K562 (cell line): ENCODE results near the gene IKBKG. TPM values are rescaled to one million over a fixed set of nuclear protein-coding genes. Genes with fewer than 3 reads are reported as not detected.
A peak's percentile ranks its signal among the peaks of the same experiment; 100 is the strongest.

Source experiments
- ATAC-seq: fragments of 200-7000 bp; cut with Tn5 transposase; 3 replicates; pipeline ENCODE4 v1.9.1; 2020; ENCODE audit warnings: moderate library complexity
- BruUV-seq: library from RNA; stranded (reverse); fragments of 400-500 nt; replicated peaks from 2 replicates; lab custom pipeline; 2021; lab: Mats Ljungman, UMichigan
- CTCF ChIA-PET: fragments of 300-600 bp; formaldehyde crosslinking; extraction: SDS; loops from one replicate; lab custom pipeline; 2021; ENCODE audit warnings: low intra/inter-chr PET ratio; lab: Yijun Ruan, JAX
- POLR2A ChIA-PET: fragments of 300-600, 350-650 bp; sonication (Branson Sonifier 250); formaldehyde crosslinking; extraction: SDS; loops from one replicate; lab custom pipeline; 2021; ENCODE audit warnings: antibody characterized with exemption, inconsistent platforms; lab: Yijun Ruan, JAX
- DNase-seq, 4 experiments: peaks; one replicate each; pipeline versions ENCODE4 v3.0.0 to v3.0.0-alpha.2; 2011 to 2018; ENCODE audit warnings: low spot score in 3 of 4, mixed read lengths in 3 of 4; ENCODE audit errors: extremely low read depth in 1 of 4
- FAIRE-seq: peaks from 2 replicates; lab custom pipeline; 2011; peaks lifted over from hg19 to GRCh38; lab: Jason Lieb, UNC
- H2AFZ ChIP-seq: 2 replicates; pipeline ENCODE4 v1.6.0; 2011; ENCODE audit warnings: low read depth, low read length, control low read depth, inconsistent platforms
- H3K27ac ChIP-seq: fragments of 200-600 bp; 3 replicates; pipeline ENCODE4 v1.8.0; 2011; ENCODE audit warnings: low read depth, mild to moderate bottlenecking, control low read depth, inconsistent platforms, low read length, moderate library complexity, mixed read lengths; ENCODE audit errors: extremely low read depth
- H3K27me3 ChIP-seq, 2 experiments: fragments of 300-600 bp in 1 of 2; 2 replicates in 1 of 2; 3 replicates in 1 of 2; pipeline versions ENCODE4 v1.6.0 to v1.8.0; 2011; ENCODE audit warnings: inconsistent platforms in 2 of 2, low read length in 2 of 2, mild to moderate bottlenecking in 1 of 2, mixed read lengths in 1 of 2, moderate library complexity in 1 of 2; ENCODE audit not compliant: control insufficient read depth in 2 of 2, insufficient read depth in 2 of 2
- H3K36me3 ChIP-seq: fragments of 300-600 bp; 3 replicates; pipeline ENCODE4 v1.8.0; 2011; ENCODE audit warnings: mild to moderate bottlenecking, low read length, inconsistent platforms; ENCODE audit not compliant: control insufficient read depth, insufficient read depth
- H3K4me1 ChIP-seq, 2 experiments: fragments of 200-600 bp in 1 of 2; replicated peaks in 1 of 2; 2 replicates in 1 of 2; 3 replicates in 1 of 2; pipeline versions ENCODE4 v1.5.1 to v1.8.0; 2011; ENCODE audit warnings: inconsistent platforms in 2 of 2, low read length in 2 of 2, mild to moderate bottlenecking in 1 of 2, mixed read lengths in 1 of 2, moderate library complexity in 1 of 2; ENCODE audit not compliant: control insufficient read depth in 2 of 2, insufficient read depth in 2 of 2
- H3K4me2 ChIP-seq: 2 replicates; pipeline ENCODE4 v1.6.1; 2011; ENCODE audit warnings: low read length, control low read depth, inconsistent platforms, mixed read lengths; ENCODE audit not compliant: insufficient read depth
- H3K4me3 ChIP-seq: fragments of 200-600 bp; sonication (generic), shearing (Covaris generic); 2 replicates; pipeline ENCODE4 v1.5.1; 2016; ENCODE audit warnings: control low read depth, inconsistent platforms
- H3K79me2 ChIP-seq: fragments of 200-600 bp; 3 replicates; pipeline ENCODE4 v1.8.0; 2011; ENCODE audit warnings: low read length, inconsistent platforms; ENCODE audit not compliant: control insufficient read depth, insufficient read depth
- H3K9ac ChIP-seq, 2 experiments: 2 replicates each; pipeline versions ENCODE4 v1.6.0 to v1.6.1; 2011; ENCODE audit warnings: low read depth in 2 of 2, low read length in 2 of 2, control low read depth in 1 of 2, inconsistent platforms in 1 of 2, mild to moderate bottlenecking in 1 of 2, mixed read lengths in 1 of 2; ENCODE audit not compliant: insufficient read depth in 1 of 2
- H3K9me1 ChIP-seq: one replicate; pipeline ENCODE4 v1.6.0; 2011; ENCODE audit warnings: inconsistent platforms, mild to moderate bottlenecking, low read length, moderate library complexity; ENCODE audit not compliant: control insufficient read depth, insufficient read depth
- H3K9me3 ChIP-seq: replicated peaks from 2 replicates; pipeline ENCODE4 v1.5.1; 2011; ENCODE audit warnings: low read depth, low read length, inconsistent platforms; ENCODE audit not compliant: control insufficient read depth, insufficient read depth
- H4K20me1 ChIP-seq: replicated peaks from 2 replicates; pipeline ENCODE4 v1.6.1; 2011; ENCODE audit warnings: low read length, inconsistent platforms, mixed read lengths; ENCODE audit not compliant: control insufficient read depth, insufficient read depth
- POLR2A ChIP-seq: fragments of 450-650 bp; conservative IDR thresholded peaks from 2 replicates; pipeline ENCODE4 v1.6.1; 2016
- POLR2G ChIP-seq: fragments of 200-400 bp; formaldehyde crosslinking; IDR thresholded peaks from 2 replicates; pipeline ENCODE4 v1.6.1; 2017; ENCODE audit warnings: low read depth, mild to moderate bottlenecking, antibody characterized with exemption, low read length, moderate library complexity
- SIX5 ChIP-seq, 2 experiments: IDR thresholded peaks; 2 replicates each; pipeline ENCODE4 v1.6.1; 2011; ENCODE audit warnings: low read length in 2 of 2, borderline replicate concordance in 1 of 2, low read depth in 1 of 2, mild to moderate bottlenecking in 1 of 2, moderate library complexity in 1 of 2; ENCODE audit not compliant: insufficient read depth in 1 of 2
- TRIM28 ChIP-seq: fragments of 450-650 bp; IDR thresholded peaks from 2 replicates; pipeline ENCODE4 v1.6.1; 2017
- WGBS: fragments of 100-300 bp; shearing (Covaris generic); methylation state at CpG from one replicate; pipeline ENCODE4 v1.1.6; 2016; ENCODE audit warnings: low coverage, mixed read lengths; ENCODE audit not compliant: insufficient coverage; ENCODE audit errors: missing lambda C conversion rate; 5-methylcytosine and 5-hydroxymethylcytosine counted together
- in situ Hi-C: fragments of 300-500 bp; cut with MboI; formaldehyde crosslinking; loops from 4 replicates; pipeline ENCODE4 v1.15.0; 2018; ENCODE audit warnings: inconsistent platforms, mixed read lengths
- intact Hi-C: fragments of 100-400 bp; cut with micrococcal nuclease; formaldehyde crosslinking; loops from 2 replicates; pipeline ENCODE4 v1.14.2; 2022
- polyA plus RNA-seq, 8 experiments: library from polyadenylated mRNA; depleted of rRNA in 4 of 8; stranded (reverse) in 5 of 8; unstranded in 3 of 8; fragments of >200 nt; fragmentation: Nextera tagmentation in 2 of 8; fragmentation: Illumina TruSeq in 1 of 8; extraction: Ambion mirVana in 2 of 8; extraction: Trizol in 1 of 8; gene quantifications; 2 replicates each; pipeline versions ENCODE4 v1.2.1 to v1.2.3, GENCODE V29; 2011 to 2014; ENCODE audit warnings: inconsistent platforms in 1 of 8, missing spikeins in 1 of 8
- total RNA-seq, 7 experiments: library from RNA; depleted of rRNA in 6 of 7; stranded (reverse); fragments of >200 nt in 6 of 7; fragmentation: Illumina TruSeq in 2 of 7; extraction: Trizol in 2 of 7; gene quantifications; 2 replicates each; pipeline versions ENCODE4 v1.2.1 to v1.2.3, GENCODE V29; 2011 to 2021; ENCODE audit warnings: low replicate concordance in 1 of 7

Gene IKBKG
- total and polyA plus RNA-seq, 9 of the 15 experiments (the other 6 are each of a cell fraction or from before 2014, with no cell fraction given) = 0.68 to 60.0 (median 21.9) TPM

DNA sequence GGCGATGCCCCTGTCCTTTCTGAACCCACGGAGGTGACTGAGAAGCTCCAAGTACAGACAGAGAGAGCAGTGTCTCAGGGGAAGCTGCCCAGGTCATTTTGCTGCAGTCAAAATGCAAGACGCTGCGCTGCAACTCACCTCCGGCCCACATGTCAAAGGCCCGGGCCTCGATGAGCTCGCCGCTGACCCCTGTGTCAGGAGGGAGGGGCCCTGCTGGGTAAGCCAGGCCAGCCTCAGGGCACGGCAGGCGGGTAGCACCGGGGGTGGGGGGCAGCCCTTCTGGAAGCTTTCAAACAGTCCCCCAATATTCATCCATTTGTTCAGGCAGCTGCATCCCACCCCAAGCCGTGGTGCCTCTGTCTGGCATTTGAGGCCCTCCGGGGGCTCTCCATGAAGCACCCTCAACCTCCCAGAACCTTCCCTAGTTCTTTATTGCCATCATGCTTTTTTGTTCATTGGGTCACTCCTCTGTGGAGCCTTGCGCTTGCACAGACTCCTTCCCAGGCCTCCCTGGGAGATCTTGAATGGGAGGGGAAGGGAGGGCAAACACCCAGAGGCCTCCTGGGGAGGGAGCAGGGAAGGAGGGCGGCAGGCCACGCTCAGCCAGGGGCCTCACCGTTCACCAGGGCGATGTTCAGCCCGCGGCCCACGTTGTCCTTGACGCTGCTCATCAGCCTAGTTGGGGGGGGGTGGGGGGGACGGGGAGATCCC lies 39.6 kb upstream of the IKBKG start:
- no peaks in the 10 kb centered on the region for H3K79me2 ChIP-seq
- H3K4me1 ChIP-seq = peaks cover 6 to 12% of the 10 kb centered on the region in 2 experiments; a peak in 3 of 5 replicates
- peaks cover 67% of the 10 kb centered on the region; the same call in 2 of the 3 replicates for H3K36me3 ChIP-seq
- in situ Hi-C loops (no loop called here), intact Hi-C loops (no loop called here)
- H4K20me1 ChIP-seq = no peaks in the 10 kb centered on the region; the same call in 1 of the 2 replicates
- DNase-seq (no peak), ATAC-seq (no peak), FAIRE-seq (no peak)
- no peak for TF ChIP-seq SIX5 (IDR thresholded peaks at IDR 0.05; ENCODE audit: borderline replicate concordance in 1 of 2, insufficient read depth in 1 of 2, low read depth in 1 of 2, low read length in 2 of 2)
- 0 out of 2 replicates have a peak, but pooled peaks have one; percentile 1 for TF ChIP-seq POLR2A
- peak; percentile 15 for TF ChIP-seq POLR2G
- no peak overlapping the region for H2AFZ ChIP-seq
- no peak overlapping the region for H3K27ac ChIP-seq
- no peak overlapping the region for H3K4me2 ChIP-seq
- WGBS = 94% methylated on average over 5 of the region's 24 CpGs
- POLR2A ChIA-PET = interaction anchor here (1.2 kb wide), 1 partner anchor 12 kb away, joined by 4 read pairs; no protein-coding TSS in a partner anchor
- peak overlapping the region in 1 of 2 experiments; percentile 17; a peak in 1 of 4 replicates for H3K9ac ChIP-seq
- H3K9me3 ChIP-seq = no peaks in the 10 kb centered on the region; the same call in 1 of the 2 replicates
- no TSS peak for BruUV-seq
- no peaks in the 10 kb centered on the region for H3K9me1 ChIP-seq
- no peaks in the 10 kb centered on the region for H3K27me3 ChIP-seq
- H3K4me3 ChIP-seq = no peak overlapping the region
- CTCF ChIA-PET = no interaction called here

DNA sequence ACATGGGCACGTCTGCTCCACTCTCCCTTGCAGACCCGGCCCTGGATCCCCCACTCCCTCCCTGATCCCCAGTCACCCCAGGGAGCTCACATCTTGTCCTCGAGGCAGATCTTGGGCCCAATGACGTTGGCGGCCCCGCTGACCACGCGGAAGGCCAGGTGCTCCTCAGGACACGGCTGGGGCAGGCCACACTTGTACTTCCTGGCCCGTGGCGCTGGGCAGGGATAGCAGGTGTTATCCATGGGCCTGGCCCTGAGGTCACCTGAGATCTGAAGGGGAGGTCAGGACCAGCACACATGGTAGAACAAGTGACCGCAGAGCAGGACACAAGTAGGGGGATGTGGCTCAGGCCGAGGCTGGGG lies 39.1 kb upstream of the IKBKG start:
- Histone ChIP-seq H3K4me3 (no peak overlapping the region), H4K20me1 (no peaks in the 10 kb centered on the region; the same call in 1 of the 2 replicates), H3K9me3 (no peaks in the 10 kb centered on the region; the same call in 1 of the 2 replicates), H3K27ac (no peak overlapping the region), H3K9me1 (no peaks in the 10 kb centered on the region), H3K4me2 (no peak overlapping the region), H3K4me1 (peaks cover 6 to 12% of the 10 kb centered on the region in 2 experiments; a peak in 3 of 5 replicates), H3K27me3 (no peaks in the 10 kb centered on the region), H2AFZ (no peak overlapping the region), H3K9ac (no peak overlapping the region), H3K79me2 (no peaks in the 10 kb centered on the region), H3K36me3 (peaks cover 68% of the 10 kb centered on the region; the same call in 2 of the 3 replicates)
- ATAC-seq = no peak
- no peak for FAIRE-seq
- intact Hi-C loops (no loop called here), in situ Hi-C loops (no loop called here)
- BruUV-seq = no TSS peak
- WGBS = no CpG with 5 or more reads among the region's 13 CpGs
- DNase-seq = no peak
- peak; percentile 26 for TF ChIP-seq POLR2G
- TF ChIP-seq TRIM28 = no peak
- POLR2A ChIA-PET = no interaction called here
- CTCF ChIA-PET = no interaction called here
